Measurements from ENCODE around the gene MUC21. TPM values are rescaled to one million over a fixed set of nuclear protein-coding genes. Genes with fewer than 3 reads are reported as not detected.

The MUC21 gene
- total and polyA plus RNA-seq, 9 of the 15 experiments (the other 6 are each of a cell fraction or from before 2014, with no cell fraction given): not detected

GRCh38 chr6:30951907-30952469 is 31.5 kb upstream of the MUC21 start:
- ChIA-PET CTCF (ENCODE audit: low intra/inter-chr PET ratio) (no interaction called here), POLR2A (interaction anchor here (0.6 kb wide), 2 partner anchors 13 to 200 kb away, joined by 3 read pairs; no protein-coding TSS in a partner anchor)
- H3K4me3 ChIP-seq: no peak overlapping the region
- H2AFZ ChIP-seq (ENCODE audit: low read depth, low read length): no peak overlapping the region
- H3K9me3 ChIP-seq (replicated peaks; ENCODE audit: control insufficient read depth, insufficient read depth, low read depth, low read length): no peaks in the 10 kb centered on the region
- H3K4me2 ChIP-seq (ENCODE audit: insufficient read depth, low read length): no peak overlapping the region
- no peaks in the 10 kb centered on the region for H3K79me2 ChIP-seq (ENCODE audit: control insufficient read depth, insufficient read depth, low read length)
- TF ChIP-seq ZNF586 (CRISPR knock-in tag; conservative IDR thresholded peaks at IDR 0.05): no peak
- TF ChIP-seq IRF2 (CRISPR knock-in tag; IDR thresholded peaks at IDR 0.05): no peak
- no peak for TF ChIP-seq MED1 (CRISPR knock-in tag; IDR thresholded peaks at IDR 0.05; ENCODE audit: borderline replicate concordance)
- no peak for TF ChIP-seq FOS (IDR thresholded peaks at IDR 0.05; ENCODE audit: extremely low read depth, insufficient read length)
- TF ChIP-seq STAG1 (CRISPR knock-in tag; IDR thresholded peaks at IDR 0.05; ENCODE audit: borderline replicate concordance): no peak
- no peak for TF ChIP-seq DACH1 (IDR thresholded peaks at IDR 0.05; ENCODE audit: partially characterized antibody)
- no peak for TF ChIP-seq NUFIP1 (IDR thresholded peaks at IDR 0.05; ENCODE audit: partially characterized antibody)
- no peak for TF ChIP-seq SMAD2 (IDR thresholded peaks at IDR 0.05; ENCODE audit: low read depth, low read length)
- TF ChIP-seq CHCHD3 (CRISPR knock-in tag; IDR thresholded peaks at IDR 0.05): no peak
- no peak for TF ChIP-seq PBX2 (CRISPR knock-in tag; IDR thresholded peaks at IDR 0.05; ENCODE audit: low read depth)
- no peak for TF ChIP-seq PBX2 (tag; conservative IDR thresholded peaks at IDR 0.05; ENCODE audit: low read depth)
- TF ChIP-seq ZNF253 (CRISPR knock-in tag; conservative IDR thresholded peaks at IDR 0.05): no peak
- TF ChIP-seq GATA2 (CRISPR knock-in tag; IDR thresholded peaks at IDR 0.05): no peak
- TF ChIP-seq SRSF1 (IDR thresholded peaks at IDR 0.05; ENCODE audit: low read depth, low read length): no peak
- no peak for TF ChIP-seq SRSF3 (IDR thresholded peaks at IDR 0.05; ENCODE audit: insufficient read depth, low read length)
- no peak for TF ChIP-seq PHF21A (IDR thresholded peaks at IDR 0.05; ENCODE audit: borderline replicate concordance, low read depth)
- intact Hi-C loops (cut with micrococcal nuclease) (no loop called here), in situ Hi-C loops (cut with MboI) (no loop called here)
- H3K9ac ChIP-seq (ENCODE audit: insufficient read depth in 1 of 2, low read depth in 2 of 2, low read length in 2 of 2): no peak overlapping the region
- no peak overlapping the region for H3K27ac ChIP-seq (ENCODE audit: extremely low read depth, low read depth, low read length)
- no peak for FAIRE-seq
- H3K36me3 ChIP-seq (ENCODE audit: control insufficient read depth, insufficient read depth, low read length): no peaks in the 10 kb centered on the region
- BruUV-seq (replicated peaks): no TSS peak
- 3% methylated on average over 5 of the region's 5 CpGs for WGBS (ENCODE audit: insufficient coverage, low coverage, missing lambda C conversion rate)
- no peak for ATAC-seq
- no peaks in the 10 kb centered on the region for H3K9me1 ChIP-seq (ENCODE audit: control insufficient read depth, insufficient read depth, low read length)
- peaks cover 8 to 15% of the 10 kb centered on the region in 2 experiments for H3K4me1 ChIP-seq (replicated peaks in 1 of 2; ENCODE audit: control insufficient read depth in 2 of 2, insufficient read depth in 2 of 2, low read length in 2 of 2)
- no peaks in the 10 kb centered on the region for H4K20me1 ChIP-seq (replicated peaks; ENCODE audit: control insufficient read depth, insufficient read depth, low read length)
- DNase-seq (ENCODE audit: extremely low read depth in 1 of 4, low spot score in 3 of 4): no peak
- H3K27me3 ChIP-seq (ENCODE audit: control insufficient read depth in 2 of 2, insufficient read depth in 2 of 2, low read length in 2 of 2): peaks cover 8 to 56% of the 10 kb centered on the region in 2 experiments
